Stimulated activated CD8-positive, alpha-beta memory T cell treated with anti-CD3 and anti-CD28 coated beads, Interleukin-7, amount 100 ng/mL, for 4 hours (primary cell): ENCODE results near the gene ARHGEF16.

Experiments used
- DNase-seq, 2 donors: peaks; one replicate each; pipeline ENCODE4 v3.0.0-alpha.2; 2020; ENCODE audit warnings: low read depth in 2 of 2

Gene ARHGEF16

DNA sequence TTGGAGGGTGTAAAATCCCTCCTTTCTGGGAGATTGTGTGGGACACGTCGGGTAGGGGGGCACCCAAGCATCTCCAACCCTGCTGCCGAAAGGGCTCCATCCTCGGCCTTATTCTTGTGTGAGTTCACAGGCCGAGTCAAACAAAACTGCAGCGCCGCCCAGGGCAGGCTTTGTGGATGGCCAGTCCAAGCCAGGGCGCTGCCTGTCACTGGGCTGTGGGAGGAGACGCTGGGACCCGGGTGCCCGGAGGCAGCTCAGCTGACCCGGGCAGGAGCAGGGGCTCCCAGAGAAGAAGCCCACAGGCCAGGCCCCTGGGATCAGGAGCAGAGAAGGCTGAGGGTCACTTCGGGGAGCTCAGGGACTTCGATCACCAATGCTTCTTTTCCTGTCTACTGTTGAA is 31.8 kb upstream of the ARHGEF16 start:
- no peak for DNase-seq

GRCh38 chr1:3423245-3423829 is 31.1 kb upstream of the ARHGEF16 start:
- no peak for DNase-seq

DNA sequence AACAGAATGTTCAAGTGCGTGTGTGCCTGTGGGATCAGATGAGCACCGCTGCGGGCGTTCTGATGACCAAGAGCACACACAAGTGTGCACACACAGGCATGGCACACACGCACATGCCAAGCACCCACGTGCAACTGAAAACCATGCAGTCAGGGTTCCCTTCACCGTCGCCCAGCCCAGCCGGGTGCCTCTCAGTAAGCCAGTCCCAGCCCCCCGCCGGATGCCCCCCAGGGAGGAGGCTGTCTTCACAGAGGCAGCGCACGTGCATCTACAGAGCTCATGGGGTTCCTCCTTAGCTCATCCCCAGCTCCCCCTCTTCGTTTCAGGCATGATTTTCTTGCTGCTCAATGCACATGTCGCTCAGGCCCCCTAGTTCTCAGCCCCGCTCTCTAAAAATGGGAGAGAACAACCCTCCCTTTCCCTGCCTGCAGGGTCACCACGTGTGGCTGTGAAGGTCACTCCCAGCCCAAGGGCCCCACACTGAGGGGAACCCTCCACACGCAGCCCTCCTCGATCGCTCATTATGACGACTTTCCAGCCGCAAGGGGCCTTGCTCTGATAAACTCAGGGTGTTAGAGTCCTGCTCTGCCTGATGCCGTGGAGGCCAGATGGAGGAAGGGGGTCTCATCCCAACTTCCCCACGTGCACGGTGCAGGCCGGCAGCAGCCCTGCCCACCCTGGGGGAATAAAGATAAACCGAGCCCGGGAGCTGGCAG is 30.4 kb upstream of the ARHGEF16 start:
- no peak for DNase-seq

- no peak for DNase-seq
These were observed 28.8 kb upstream of the ARHGEF16 start for GRCh38 chr1:3425486-3426215.

DNA sequence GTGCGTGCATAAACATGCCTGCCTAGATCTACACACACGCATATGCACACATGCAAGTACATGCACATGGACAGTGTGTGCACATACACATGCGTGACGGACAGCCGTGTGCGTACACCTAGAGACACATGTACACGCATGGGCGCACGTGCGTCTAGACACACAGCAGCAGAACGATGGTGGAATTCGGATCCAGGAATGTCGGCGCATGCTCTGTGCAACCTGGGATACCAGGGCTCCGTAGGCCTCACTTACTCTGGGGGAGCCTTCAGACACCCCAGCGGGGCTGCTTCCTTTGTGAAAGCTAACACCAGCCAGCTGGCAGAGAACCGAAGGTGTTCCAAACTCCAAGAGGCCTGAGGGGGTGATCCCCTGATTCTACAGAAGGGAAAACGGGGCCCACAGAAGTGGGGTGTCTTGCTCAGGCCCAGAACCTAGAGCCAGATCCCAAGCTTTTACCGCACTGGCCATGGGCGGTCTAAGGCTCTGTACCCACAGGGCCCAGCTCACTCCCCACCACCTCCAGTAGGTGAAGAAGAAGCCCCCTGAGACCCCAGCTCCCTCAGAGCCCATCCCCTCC is 27.4 kb upstream of the ARHGEF16 start:
- DNase-seq = no peak

GRCh38 chr1:3427711-3428704 is 26.5 kb upstream of the ARHGEF16 start:
- no peak for DNase-seq

- DNase-seq = no peak
These were observed 25.6 kb upstream of the ARHGEF16 start for GRCh38 chr1:3428899-3429298.

DNA sequence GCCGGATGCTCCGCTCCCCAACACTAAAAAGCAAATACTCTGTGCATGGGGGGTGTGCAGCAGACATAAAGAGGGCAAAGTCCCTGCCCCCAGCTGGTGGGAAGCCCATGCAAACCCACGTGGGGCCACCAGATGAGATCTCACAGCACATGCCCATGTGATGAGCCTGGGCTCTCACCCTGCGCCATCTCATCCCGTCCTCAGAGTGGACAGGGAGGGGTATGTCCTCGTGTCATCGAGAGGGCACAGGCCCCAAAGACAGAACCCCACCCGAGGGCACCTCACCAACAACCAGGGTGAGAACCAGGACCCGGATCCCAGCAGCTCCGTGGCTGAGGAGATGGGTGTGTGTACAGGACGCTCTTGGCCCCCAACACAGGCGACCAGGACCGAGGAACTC is 25.1 kb upstream of the ARHGEF16 start:
- no peak for DNase-seq

DNA sequence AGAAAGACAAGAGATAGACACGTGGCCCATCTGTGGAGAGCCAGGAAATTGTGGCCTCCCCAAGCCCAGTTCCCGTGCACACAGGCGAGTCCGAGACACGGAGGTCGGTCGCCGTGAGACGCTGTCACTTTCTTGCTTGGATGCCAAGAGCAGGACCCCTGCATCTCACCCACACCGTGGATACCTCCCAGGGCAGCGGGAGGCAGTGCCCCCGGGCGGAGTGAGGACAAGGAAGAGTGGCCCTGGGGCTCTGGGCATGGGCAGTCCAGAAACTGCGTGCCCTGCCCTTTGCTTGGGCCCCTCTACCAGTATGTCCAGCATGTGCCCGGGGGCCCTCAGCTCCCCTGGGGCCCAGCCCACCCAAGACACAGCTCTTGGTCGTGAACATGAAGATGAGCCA is 24.7 kb upstream of the ARHGEF16 start:
- DNase-seq = no peak

DNA sequence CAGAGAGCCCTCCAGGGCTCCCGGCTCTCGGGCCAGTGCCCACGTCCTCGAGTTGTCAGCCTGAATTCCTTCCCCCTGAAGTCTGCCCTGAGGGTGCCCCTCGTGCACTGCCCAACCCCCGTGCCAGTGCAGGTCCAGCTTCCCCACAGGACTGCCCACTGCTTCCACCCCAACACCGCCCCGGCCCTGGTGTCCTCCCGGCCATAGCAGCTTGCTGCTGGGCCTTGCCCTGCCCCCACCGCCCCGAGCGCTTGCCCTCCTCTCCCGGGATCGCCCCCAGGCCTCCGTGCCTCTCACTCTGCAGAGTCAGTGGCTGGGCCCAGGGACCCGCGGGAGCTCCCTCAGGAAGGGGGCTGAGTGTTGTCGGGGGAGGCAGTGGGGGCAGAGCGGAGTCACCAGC is 24.1 kb upstream of the ARHGEF16 start:
- DNase-seq = no peak

DNA sequence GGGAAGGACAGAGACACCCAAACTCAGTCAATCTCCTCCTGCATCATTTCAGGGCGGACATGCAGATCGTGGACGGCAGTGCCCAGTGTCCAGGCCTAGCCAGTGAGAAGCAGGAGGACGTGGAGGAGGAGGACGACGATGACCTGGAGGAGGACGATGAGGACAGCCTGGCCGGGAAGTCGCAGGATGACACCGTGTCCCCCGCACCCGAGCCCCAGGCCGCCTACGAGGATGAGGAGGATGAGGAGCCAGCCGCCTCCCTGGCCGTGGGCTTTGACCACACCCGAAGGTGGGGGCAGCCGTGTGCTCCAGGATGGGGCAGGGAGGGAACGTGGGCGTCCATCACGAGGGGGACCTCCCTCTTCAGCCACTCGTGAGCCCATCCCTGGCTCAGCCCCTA is 23.6 kb upstream of the ARHGEF16 start:
- DNase-seq = no peak

DNA sequence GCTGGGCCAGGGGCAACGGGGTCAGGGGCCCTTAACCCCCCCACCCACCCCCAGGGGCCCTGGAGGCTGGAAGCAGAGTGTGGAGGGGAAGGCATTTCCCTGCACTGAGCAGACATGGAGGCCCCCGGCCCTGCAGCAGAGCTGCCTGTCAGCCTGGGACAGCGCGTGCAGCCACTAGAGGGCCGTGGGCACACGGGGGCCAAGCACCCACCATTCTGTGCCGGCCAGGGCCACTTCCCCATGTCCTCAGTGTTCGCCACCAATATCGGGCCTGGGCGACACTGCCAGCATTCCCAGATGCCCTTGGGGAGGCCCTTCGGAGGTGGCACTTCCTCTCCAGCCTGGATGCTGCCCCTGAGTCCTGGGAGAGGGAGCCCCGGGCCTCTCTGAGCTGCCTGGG is 23.2 kb upstream of the ARHGEF16 start:
- DNase-seq = no peak

DNA sequence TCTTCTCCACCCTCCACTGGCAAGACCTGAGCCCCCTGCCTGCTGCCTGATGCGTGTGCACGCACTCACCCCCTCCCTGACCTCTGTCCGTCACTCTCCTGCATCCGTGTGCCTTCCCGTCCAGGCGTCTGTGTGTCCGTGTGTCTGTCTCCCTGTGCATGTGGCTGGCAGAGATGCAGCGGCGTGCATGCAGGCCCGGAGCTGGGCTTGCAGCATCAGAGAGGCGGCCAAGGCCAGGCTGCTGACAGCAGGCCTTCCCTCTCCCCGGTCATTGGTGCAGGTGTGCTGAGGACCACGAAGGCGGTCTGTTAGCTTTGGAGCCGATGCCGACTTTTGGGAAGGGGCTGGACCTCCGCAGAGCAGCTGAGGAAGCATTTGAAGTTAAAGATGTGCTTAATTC is 22.8 kb upstream of the ARHGEF16 start:
- DNase-seq = no peak

GRCh38 chr1:3432306-3432705 is 22.2 kb upstream of the ARHGEF16 start:
- DNase-seq = no peak

GRCh38 chr1:3433076-3433475 is 21.4 kb upstream of the ARHGEF16 start:
- DNase-seq = no peak

DNA sequence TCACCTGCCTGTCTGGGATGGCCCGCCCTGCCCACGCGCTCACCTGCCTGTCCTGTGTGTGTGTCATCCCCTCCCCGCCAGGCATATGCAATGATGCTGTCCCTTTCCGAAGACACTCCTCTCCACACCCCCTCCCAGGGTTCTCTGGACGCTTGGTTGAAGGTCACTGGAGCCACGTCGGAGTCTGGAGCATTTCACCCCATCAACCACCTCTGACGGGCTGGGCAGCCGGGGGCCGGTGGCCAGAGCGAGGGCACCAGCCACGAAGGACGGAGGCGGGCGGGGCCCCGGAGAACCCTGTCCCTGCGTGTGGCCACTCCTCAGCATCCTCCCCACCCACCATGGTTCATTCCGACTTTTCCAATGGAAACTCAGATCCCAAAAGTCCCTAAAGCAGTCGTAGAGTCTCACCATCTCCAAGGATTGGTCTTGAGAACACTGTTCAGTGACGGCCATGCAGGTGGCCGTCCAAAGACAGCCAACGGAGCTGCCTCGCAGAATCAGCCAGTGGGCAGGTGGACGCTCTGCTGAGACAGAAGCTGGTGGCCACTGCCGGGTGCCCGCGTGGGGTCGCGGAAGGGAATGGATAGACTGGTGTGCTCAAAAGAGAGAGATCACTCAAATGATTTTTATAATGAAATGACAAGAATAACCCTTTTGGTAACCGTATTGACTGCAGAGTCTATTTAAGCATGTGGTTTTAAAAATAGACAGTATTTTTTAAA is 20.7 kb upstream of the ARHGEF16 start:
- DNase-seq = no peak

- DNase-seq = no peak
These were observed 19.9 kb upstream of the ARHGEF16 start for GRCh38 chr1:3434406-3435110.

- DNase-seq = no peak
These were observed 18.8 kb upstream of the ARHGEF16 start for GRCh38 chr1:3435666-3436065.

DNA sequence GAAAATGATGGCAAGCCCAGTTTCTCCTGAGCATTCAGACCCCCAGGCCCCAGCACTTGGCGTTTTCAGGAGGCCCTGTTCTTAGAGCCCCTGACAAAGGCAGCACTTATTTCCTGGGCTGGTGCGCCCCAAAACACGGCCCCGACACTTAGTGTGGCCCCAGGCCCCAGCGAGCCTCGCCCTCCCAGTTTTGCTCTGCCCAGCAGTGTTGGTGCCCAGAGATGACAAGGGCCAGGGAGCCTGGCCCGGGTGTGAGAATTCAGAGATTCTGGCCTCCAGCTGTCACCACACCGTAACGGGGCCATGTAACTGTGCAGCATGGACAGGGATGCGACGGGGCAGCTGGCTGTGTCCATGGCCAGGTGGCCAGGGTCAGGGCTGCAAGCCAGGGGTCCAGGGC is 18.0 kb upstream of the ARHGEF16 start:
- no peak for DNase-seq

GRCh38 chr1:3436901-3437300 is 17.6 kb upstream of the ARHGEF16 start:
- no peak for DNase-seq
